IMR-90 (cell line): ENCODE measurements around the gene TSGA10IP. TPM values are rescaled to one million over a fixed set of nuclear protein-coding genes. Genes with fewer than 3 reads are reported as not detected.
A peak's percentile ranks its signal among the peaks of the same experiment; 100 is the strongest.

Experiments
- ATAC-seq: fragments of 200-7000 bp; cut with Tn5 transposase; 2 replicates; pipeline ENCODE4 v1.9.1; 2020; ENCODE audit warnings: low read depth, mild to moderate bottlenecking, moderate library complexity
- BruUV-seq: library from RNA; stranded (reverse); fragments of 400-500 nt; replicated peaks from 2 replicates; lab custom pipeline; 2021; lab: Mats Ljungman, UMichigan
- CTCF ChIA-PET: fragments of 300-600 bp; formaldehyde crosslinking; extraction: SDS; loops from one replicate; lab custom pipeline; 2021; ENCODE audit warnings: antibody characterized with exemption; lab: Yijun Ruan, JAX
- POLR2A ChIA-PET: fragments of 300-600 bp; sonication (Branson Sonifier 250); formaldehyde crosslinking; loops from one replicate; lab custom pipeline; 2022; ENCODE audit warnings: antibody characterized with exemption; ENCODE audit not compliant: unreplicated experiment; lab: Charles Lee
- DNase-seq: peaks from one replicate; pipeline ENCODE4 v3.0.0; 2013
- H2AFZ ChIP-seq: replicated peaks from 2 replicates; pipeline ENCODE3; 2013; ENCODE audit warnings: low read length, mild to moderate bottlenecking; ENCODE audit not compliant: poor library complexity
- H2AK5ac ChIP-seq: 2 replicates; pipeline ENCODE4 v1.6.1; 2013; ENCODE audit warnings: low read depth, low read length, inconsistent platforms
- H2AK9ac ChIP-seq: replicated peaks from 2 replicates; pipeline ENCODE3; 2013; ENCODE audit warnings: mild to moderate bottlenecking, low read depth, low read length, moderate library complexity; ENCODE audit not compliant: poor library complexity
- H2BK120ac ChIP-seq: 2 replicates; pipeline ENCODE4 v1.6.1; 2013; ENCODE audit warnings: low read depth, low read length, inconsistent platforms
- H2BK15ac ChIP-seq: 3 replicates; pipeline ENCODE4 v1.6.1; 2013; ENCODE audit warnings: low read depth, low read length, inconsistent platforms
- H2BK20ac ChIP-seq: 2 replicates; pipeline ENCODE4 v1.6.1; 2013; ENCODE audit warnings: low read depth, mild to moderate bottlenecking, inconsistent platforms, low read length, moderate library complexity
- H2BK5ac ChIP-seq: 2 replicates; pipeline ENCODE4 v1.6.1; 2013; ENCODE audit warnings: mild to moderate bottlenecking, low read depth, low read length, inconsistent platforms; ENCODE audit not compliant: poor library complexity, severe bottlenecking
- H3K14ac ChIP-seq: replicated peaks from 2 replicates; pipeline ENCODE4 v1.6.1; 2013; ENCODE audit warnings: low read depth, low read length, inconsistent platforms
- H3K18ac ChIP-seq: 2 replicates; pipeline ENCODE4 v1.6.1; 2013; ENCODE audit warnings: low read depth, low read length, control low read depth
- H3K23ac ChIP-seq: 2 replicates; pipeline ENCODE4 v1.6.1; 2013; ENCODE audit warnings: low read depth, low read length, inconsistent platforms
- H3K27ac ChIP-seq: 2 replicates; pipeline ENCODE4 v1.5.1; 2013; ENCODE audit warnings: mild to moderate bottlenecking, control low read depth, low read length; ENCODE audit not compliant: insufficient read depth
- H3K27me3 ChIP-seq: 2 replicates; pipeline ENCODE4 v1.6.1; 2013; ENCODE audit warnings: low read length; ENCODE audit not compliant: control insufficient read depth, insufficient read depth
- H3K36me3 ChIP-seq: 2 replicates; pipeline ENCODE4 v1.6.1; 2013; ENCODE audit warnings: low read length, mixed read lengths; ENCODE audit not compliant: control insufficient read depth, insufficient read depth
- H3K4ac ChIP-seq: 2 replicates; pipeline ENCODE4 v1.6.1; 2013; ENCODE audit warnings: low read depth, low read length, inconsistent platforms
- H3K4me1 ChIP-seq: 2 replicates; pipeline ENCODE4 v1.6.1; 2013; ENCODE audit warnings: low read length, mixed read lengths; ENCODE audit not compliant: control insufficient read depth, insufficient read depth
- H3K4me2 ChIP-seq: 2 replicates; pipeline ENCODE4 v1.6.1; 2013; ENCODE audit warnings: low read depth, mild to moderate bottlenecking, control low read depth, low read length, moderate library complexity
- H3K4me3 ChIP-seq: 2 replicates; pipeline ENCODE4 v1.5.1; 2013; ENCODE audit warnings: low read depth, mild to moderate bottlenecking, control low read depth, low read length, moderate library complexity; ENCODE audit not compliant: insufficient read depth
- H3K56ac ChIP-seq: 2 replicates; pipeline ENCODE4 v1.6.1; 2013; ENCODE audit warnings: low read length, inconsistent platforms; ENCODE audit not compliant: insufficient read depth; ENCODE audit errors: extremely low read depth
- H3K79me1 ChIP-seq, 2 experiments: 2 replicates each; pipeline ENCODE4 v1.6.1; 2013; ENCODE audit warnings: low read length in 2 of 2, inconsistent platforms in 1 of 2, low read depth in 1 of 2
- H3K9ac ChIP-seq: 2 replicates; pipeline ENCODE4 v1.6.1; 2013; ENCODE audit warnings: low read depth, low read length, control low read depth
- H3K9me1 ChIP-seq: 2 replicates; pipeline ENCODE4 v1.6.1; 2013; ENCODE audit warnings: low read length, inconsistent platforms; ENCODE audit not compliant: insufficient read depth
- H3K9me3 ChIP-seq: 2 replicates; pipeline ENCODE4 v1.6.1; 2013; ENCODE audit warnings: low read length; ENCODE audit not compliant: control insufficient read depth, insufficient read depth
- H4K20me1 ChIP-seq: 2 replicates; pipeline ENCODE4 v1.6.1; 2013; ENCODE audit warnings: low read length, inconsistent platforms; ENCODE audit not compliant: insufficient read depth
- H4K5ac ChIP-seq: 2 replicates; pipeline ENCODE4 v1.6.1; 2013; ENCODE audit warnings: mild to moderate bottlenecking, low read depth, low read length, control low read depth
- H4K8ac ChIP-seq, 2 experiments: 2 replicates each; pipeline ENCODE4 v1.6.1; 2013; ENCODE audit warnings: low read depth in 2 of 2, low read length in 2 of 2, control low read depth in 1 of 2, inconsistent platforms in 1 of 2
- H4K91ac ChIP-seq: 2 replicates; pipeline ENCODE4 v1.6.1; 2013; ENCODE audit warnings: low read depth, low read length, inconsistent platforms; ENCODE audit not compliant: insufficient read depth
- MAFK ChIP-seq: IDR thresholded peaks from 2 replicates; pipeline ENCODE4 v1.6.1; 2012; ENCODE audit warnings: low read depth, low read length, improper control_type of control experiment
- MAZ ChIP-seq: IDR thresholded peaks from 2 replicates; pipeline ENCODE4 v1.6.1; 2012; ENCODE audit warnings: low read depth, mild to moderate bottlenecking, low read length, improper control_type of control experiment, moderate library complexity, borderline replicate concordance
- POLR2A ChIP-seq: IDR thresholded peaks from 2 replicates; pipeline ENCODE4 v1.6.1; 2012; ENCODE audit warnings: mild to moderate bottlenecking, low read depth, low read length
- RAD21 ChIP-seq: IDR thresholded peaks from 2 replicates; pipeline ENCODE4 v1.6.1; 2012; ENCODE audit warnings: low read length, improper control_type of control experiment
- SMC3 ChIP-seq: fragments of 150-350 bp; IDR thresholded peaks from 2 replicates; pipeline ENCODE4 v1.6.1; 2016; ENCODE audit warnings: low read depth, mild to moderate bottlenecking, antibody characterized with exemption, low read length, moderate library complexity
- WGBS, 2 experiments: methylation state at CpG; one replicate each; pipeline versions ENCODE4 v1.1.5 to v1.1.7; 2013; ENCODE audit warnings: missing lambda C conversion rate in 2 of 2; ENCODE audit not compliant: insufficient read length in 1 of 2; ENCODE audit errors: extremely low coverage in 2 of 2; 5-methylcytosine and 5-hydroxymethylcytosine counted together
- dilution Hi-C: fragments of 300-500 bp; cut with HindIII; formaldehyde crosslinking; loops from one replicate; pipeline ENCODE4 v1.14.3; 2018; ENCODE audit warnings: low sequenced_read_pairs; ENCODE audit not compliant: unreplicated experiment
- in situ Hi-C: fragments of 300-500 bp; cut with MboI; formaldehyde crosslinking; loops from 3 replicates; pipeline ENCODE4 v1.14.3; 2019; ENCODE audit warnings: low sequenced_read_pairs, inconsistent platforms, mixed read lengths
- intact Hi-C: fragments of 100-400 bp; cut with micrococcal nuclease; formaldehyde crosslinking; loops from 2 replicates; pipeline ENCODE4 v1.10.0; 2022
- polyA plus RNA-seq, 3 experiments: library from polyadenylated mRNA; depleted of rRNA; stranded (reverse); fragments of >200 nt; gene quantifications; 2 replicates each; pipeline ENCODE4 v1.2.3, GENCODE V29; 2012; ENCODE audit warnings: low replicate concordance in 1 of 3
- total RNA-seq: library from RNA; depleted of rRNA; stranded (reverse); fragments of >200 nt; gene quantifications from 2 replicates; pipeline ENCODE4 v1.2.3, GENCODE V29; 2012
- TF ChIP-seq, protein P1 (sequence below): conservative IDR thresholded peaks from 2 replicates; pipeline ENCODE4 v1.5.1; 2012; ENCODE audit warnings: mild to moderate bottlenecking, low read depth, low read length, improper control_type of control experiment

TSGA10IP gene
- total and polyA plus RNA-seq, 2 of the 4 experiments (the other 2 are of a cell fraction), result 0.21 TPM; not detected in 1

DNA sequence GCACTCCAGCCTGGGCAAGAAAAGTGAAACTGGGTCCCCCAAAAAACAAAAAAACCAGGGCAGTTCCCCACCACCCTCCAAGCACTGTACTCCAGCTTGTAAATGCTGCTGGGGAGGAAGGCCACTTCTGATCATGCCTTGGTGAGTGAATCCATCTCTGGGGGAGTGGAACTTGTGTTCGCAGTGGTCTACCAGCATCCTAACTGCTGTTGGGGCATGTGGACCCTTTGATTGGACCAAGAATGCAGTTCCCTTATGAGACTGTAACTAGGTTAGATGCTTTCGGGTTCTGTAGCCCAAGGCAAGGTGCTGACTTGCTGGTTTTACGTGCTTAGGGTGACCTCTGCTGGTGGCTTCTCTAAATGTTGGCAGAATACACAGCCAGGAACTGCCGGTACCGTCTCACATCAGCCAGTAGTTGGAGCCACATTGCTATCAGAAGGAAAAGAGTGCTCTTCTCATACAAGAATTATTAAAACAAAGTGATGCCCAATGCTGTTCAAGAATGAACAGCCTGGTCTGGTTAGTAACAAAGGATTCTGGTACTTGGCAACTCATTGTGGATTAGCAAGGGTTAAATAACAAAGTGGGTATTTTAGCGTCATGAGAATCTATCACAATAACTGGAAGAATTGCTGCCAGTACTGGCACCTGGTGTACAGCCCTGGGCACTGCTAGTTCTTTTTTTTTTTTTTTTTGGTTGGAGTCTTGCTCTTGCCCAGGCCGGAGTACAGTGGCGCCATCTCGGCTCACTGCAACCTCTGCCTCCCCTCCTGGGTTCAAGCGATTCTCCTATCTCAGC lies 43.7 kb downstream of the TSGA10IP start:
- ATAC-seq, result peak; percentile 99
- no peak overlapping the region for H3K4me3 ChIP-seq
- CTCF ChIA-PET, result interaction anchor here (0.6 to 1.2 kb wide), 6 partner anchors 15 to 1439 kb away, joined by 3 to 5 read pairs (median 4); partner anchors contain the start of gene FIBP
- DNase-seq, result peak; percentile 96
- peak overlapping the region; percentile 80 for H2AK9ac ChIP-seq
- in situ Hi-C loops, result loop anchor here (5.0 to 10.0 kb wide), 2 partner anchors 107 to 274 kb away; partner anchors contain the start of gene KAT5
- intact Hi-C loops, result loop anchor here (1.0 to 5.0 kb wide), 5 partner anchors 101 to 283 kb away; partner anchors contain the start of genes AP5B1 and FIBP
- no peak overlapping the region; the same call in 2 of the 3 replicates for H2BK15ac ChIP-seq
- H3K79me1 ChIP-seq, result 0 out of 4 replicates have a peak, but pooled peaks cover 0 to 4% of the 10 kb centered on the region in 2 experiments
- peak overlapping the region in 1 of 2 experiments; percentile 58; a peak in 1 of 4 replicates for H4K8ac ChIP-seq
- TF ChIP-seq, protein P1, sequence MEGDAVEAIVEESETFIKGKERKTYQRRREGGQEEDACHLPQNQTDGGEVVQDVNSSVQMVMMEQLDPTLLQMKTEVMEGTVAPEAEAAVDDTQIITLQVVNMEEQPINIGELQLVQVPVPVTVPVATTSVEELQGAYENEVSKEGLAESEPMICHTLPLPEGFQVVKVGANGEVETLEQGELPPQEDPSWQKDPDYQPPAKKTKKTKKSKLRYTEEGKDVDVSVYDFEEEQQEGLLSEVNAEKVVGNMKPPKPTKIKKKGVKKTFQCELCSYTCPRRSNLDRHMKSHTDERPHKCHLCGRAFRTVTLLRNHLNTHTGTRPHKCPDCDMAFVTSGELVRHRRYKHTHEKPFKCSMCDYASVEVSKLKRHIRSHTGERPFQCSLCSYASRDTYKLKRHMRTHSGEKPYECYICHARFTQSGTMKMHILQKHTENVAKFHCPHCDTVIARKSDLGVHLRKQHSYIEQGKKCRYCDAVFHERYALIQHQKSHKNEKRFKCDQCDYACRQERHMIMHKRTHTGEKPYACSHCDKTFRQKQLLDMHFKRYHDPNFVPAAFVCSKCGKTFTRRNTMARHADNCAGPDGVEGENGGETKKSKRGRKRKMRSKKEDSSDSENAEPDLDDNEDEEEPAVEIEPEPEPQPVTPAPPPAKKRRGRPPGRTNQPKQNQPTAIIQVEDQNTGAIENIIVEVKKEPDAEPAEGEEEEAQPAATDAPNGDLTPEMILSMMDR, result peak; percentile 99
- peak; percentile 96 for TF ChIP-seq RAD21
- no peak for TF ChIP-seq MAZ
- peak; percentile 41; the same call in 1 of the 2 replicates for TF ChIP-seq MAFK
- TF ChIP-seq POLR2A, result 0 out of 2 replicates have a peak, but pooled peaks have one; percentile 52
- peak; percentile 87 for TF ChIP-seq SMC3
- H3K4me1 ChIP-seq, result no peaks in the 10 kb centered on the region
- H2BK20ac ChIP-seq, result peak overlapping the region; percentile 29; the same call in 1 of the 2 replicates
- no peaks in the 10 kb centered on the region for H3K9me1 ChIP-seq
- peak overlapping the region; percentile 78 for H2AFZ ChIP-seq
- H2BK5ac ChIP-seq, result no peak overlapping the region
- H3K27ac ChIP-seq, result no peak overlapping the region
- no peak overlapping the region for H3K4me2 ChIP-seq
- H3K56ac ChIP-seq, result no peak overlapping the region
- H3K14ac ChIP-seq, result no peak overlapping the region
- no peaks in the 10 kb centered on the region for H3K27me3 ChIP-seq
- no TSS peak for BruUV-seq
- peaks cover 1% of the 10 kb centered on the region; the same call in 1 of the 2 replicates for H3K36me3 ChIP-seq
- H2AK5ac ChIP-seq, result peak overlapping the region; percentile 69
- H4K91ac ChIP-seq, result peak overlapping the region; percentile 28; the same call in 1 of the 2 replicates
- dilution Hi-C loops, result no loop called here
- no peak overlapping the region for H3K23ac ChIP-seq
- POLR2A ChIA-PET, result no interaction called here
- no peaks in the 10 kb centered on the region for H4K20me1 ChIP-seq
- no peak overlapping the region; the same call in 1 of the 2 replicates for H2BK120ac ChIP-seq
- H3K18ac ChIP-seq, result no peak overlapping the region
- no peak overlapping the region for H3K9ac ChIP-seq
- 7% methylated on average over 3 of the region's 10 CpGs; no CpG with 5 or more reads in 1 of the 2 experiments for WGBS, 2 experiments
- H4K5ac ChIP-seq, result no peak overlapping the region
- peak overlapping the region; percentile 69 for H3K4ac ChIP-seq
- no peaks in the 10 kb centered on the region for H3K9me3 ChIP-seq
